HepG2 (cell line): ENCODE results near the gene SPHK1. TPM values are rescaled to one million over a fixed set of nuclear protein-coding genes. Genes with fewer than 3 reads are reported as not detected.
"Not testable (repeated sequence)": the region's sequence is repeated elsewhere in the genome, so short reads cannot be mapped to it uniquely, and the experiment has no call there.

ENCODE experiments used
- ATAC-seq: fragments of 200-7000 bp; cut with Tn5 transposase; 3 replicates; pipeline ENCODE4 v1.9.1; 2020; ENCODE audit warnings: mild to moderate bottlenecking, moderate library complexity
- BruUV-seq: library from RNA; stranded (reverse); fragments of 400-500 nt; replicated peaks from 2 replicates; lab custom pipeline; 2021; lab: Mats Ljungman, UMichigan
- CTCF ChIA-PET: fragments of 300-600 bp; formaldehyde crosslinking; extraction: SDS; loops from one replicate; lab custom pipeline; 2021; ENCODE audit warnings: low total read pairs, inconsistent platforms, low intra/inter-chr PET ratio; lab: Yijun Ruan, JAX
- POLR2A ChIA-PET: fragments of 350-600 bp; sonication (Branson Sonifier 250); formaldehyde crosslinking; loops from one replicate; lab custom pipeline; 2020; ENCODE audit warnings: antibody characterized with exemption, inconsistent platforms; lab: Yijun Ruan, JAX
- DNase-seq: peaks from one replicate; pipeline ENCODE4 v3.0.0-alpha.2; 2015; ENCODE audit warnings: low spot score
- FAIRE-seq: peaks from 3 replicates; lab custom pipeline; 2011; peaks lifted over from hg19 to GRCh38; lab: Jason Lieb, UNC
- H2AFZ ChIP-seq: one replicate; pipeline ENCODE4 v1.6.1; 2011; ENCODE audit warnings: low read length, inconsistent platforms
- H3K27ac ChIP-seq: fragments of 300-600 bp; 3 replicates; pipeline ENCODE4 v1.8.0; 2011; ENCODE audit warnings: mixed run types, mild to moderate bottlenecking, mixed read lengths, low read length, inconsistent platforms; ENCODE audit not compliant: insufficient read depth; ENCODE audit errors: extremely low read length
- H3K27me3 ChIP-seq, 2 experiments: fragments of 200-600 bp in 1 of 2; 2 replicates in 1 of 2; 3 replicates in 1 of 2; pipeline versions ENCODE4 v1.6.0 to v1.8.0; 2011; ENCODE audit warnings: low read length in 2 of 2, mild to moderate bottlenecking in 2 of 2, moderate library complexity in 2 of 2, inconsistent platforms in 1 of 2; ENCODE audit not compliant: insufficient read depth in 2 of 2, control insufficient read depth in 1 of 2
- H3K36me3 ChIP-seq, 2 experiments: fragments of 200-600 bp in 1 of 2; replicated peaks in 1 of 2; 2 replicates in 1 of 2; 3 replicates in 1 of 2; pipeline versions ENCODE4 v1.5.1 to v1.8.0; 2011; ENCODE audit warnings: low read length in 2 of 2, inconsistent platforms in 1 of 2; ENCODE audit not compliant: insufficient read depth in 2 of 2, control insufficient read depth in 1 of 2
- H3K4me1 ChIP-seq: 2 replicates; pipeline ENCODE4 v1.5.1; 2012; ENCODE audit warnings: low read length, inconsistent platforms; ENCODE audit not compliant: insufficient read depth
- H3K4me2 ChIP-seq: 2 replicates; pipeline ENCODE4 v1.6.0; 2011; ENCODE audit warnings: low read depth, low read length, inconsistent platforms
- H3K4me3 ChIP-seq, 3 experiments: fragments of 200-600 bp in 1 of 3; sonication (generic), shearing (Covaris generic) in 1 of 3; replicated peaks in 1 of 3; 2 replicates each; pipeline ENCODE4 v1.5.1; 2011 to 2016; ENCODE audit warnings: low read length in 3 of 3, inconsistent platforms in 2 of 3, low read depth in 2 of 3, mild to moderate bottlenecking in 2 of 3, control low read depth in 1 of 3, mixed read lengths in 1 of 3; ENCODE audit not compliant: insufficient read depth in 1 of 3
- H3K79me2 ChIP-seq: one replicate; pipeline ENCODE4 v1.6.1; 2011; ENCODE audit warnings: low read length, inconsistent platforms; ENCODE audit not compliant: insufficient read depth
- H3K9ac ChIP-seq: 2 replicates; pipeline ENCODE4 v1.6.0; 2011; ENCODE audit warnings: mild to moderate bottlenecking, low read depth, low read length, inconsistent platforms; ENCODE audit not compliant: insufficient read depth
- H3K9me3 ChIP-seq: 2 replicates; pipeline ENCODE4 v1.5.1; 2012; ENCODE audit warnings: mild to moderate bottlenecking, low read length
- H4K20me1 ChIP-seq: 2 replicates; pipeline ENCODE4 v1.6.0; 2011; ENCODE audit warnings: inconsistent platforms, mild to moderate bottlenecking, low read length, moderate library complexity; ENCODE audit not compliant: insufficient read depth
- ATF7 ChIP-seq, 2 experiments: fragments of 450-650 bp in 1 of 2; sonication (generic) in 1 of 2; formaldehyde crosslinking in 1 of 2; IDR thresholded peaks; 2 replicates each; pipeline versions ENCODE4 v1.4.0 to v1.6.1; 2016 to 2020; ENCODE audit warnings: antibody characterized with exemption in 1 of 2, mild to moderate bottlenecking in 1 of 2, missing genetic modification reagents in 1 of 2
- HOXA3 ChIP-seq: sonication (generic); formaldehyde crosslinking; IDR thresholded peaks from 2 replicates; pipeline ENCODE4 v1.5.0; 2020; ENCODE audit warnings: missing genetic modification reagents
- NR2C2 ChIP-seq: sonication (generic); formaldehyde crosslinking; IDR thresholded peaks from 2 replicates; pipeline ENCODE4 v1.4.0; 2020; ENCODE audit warnings: missing genetic modification reagents, mild to moderate bottlenecking, moderate library complexity, borderline replicate concordance
- REPIN1 ChIP-seq: sonication (generic); formaldehyde crosslinking; IDR thresholded peaks from 2 replicates; pipeline ENCODE4 v1.8.0; 2022; ENCODE audit warnings: missing genetic modification reagents, low read depth, mild to moderate bottlenecking, borderline replicate concordance
- TFAP4 ChIP-seq: sonication (generic); IDR thresholded peaks from 2 replicates; pipeline ENCODE4 v1.6.1; 2016; ENCODE audit warnings: low read depth, borderline replicate concordance
- ZNF253 ChIP-seq: sonication (generic); formaldehyde crosslinking; IDR thresholded peaks from 2 replicates; pipeline ENCODE4 v1.8.0; 2022; ENCODE audit warnings: mild to moderate bottlenecking, missing genetic modification reagents, borderline replicate concordance
- WGBS: methylation state at CpG from one replicate; pipeline ENCODE4 v1.1.6; 2017; ENCODE audit warnings: low lambda C conversion rate; 5-methylcytosine and 5-hydroxymethylcytosine counted together
- in situ Hi-C: cut with HindIII; loops from 2 replicates; pipeline ENCODE4 v1.10.0; 2017; ENCODE audit warnings: low pct_unique_long_range_greater_than_20kb; ENCODE audit not compliant: extremely low pct_ligation_motif_present
- intact Hi-C: fragments of 100-400 bp; cut with micrococcal nuclease; formaldehyde crosslinking; loops from one replicate; pipeline ENCODE4 v1.10.0; 2022; ENCODE audit not compliant: unreplicated experiment
- polyA plus RNA-seq, 8 experiments: library from polyadenylated mRNA; depleted of rRNA in 3 of 8; stranded (reverse) in 7 of 8; unstranded in 1 of 8; fragments of >200 nt; fragmentation: Illumina TruSeq in 4 of 8; extraction: Trizol in 4 of 8; gene quantifications; 2 replicates each; pipeline versions ENCODE4 v1.2.1 to v1.2.3, GENCODE V29; 2011 to 2016; ENCODE audit warnings: low read depth in 4 of 8, missing spikeins in 1 of 8, mixed read lengths in 1 of 8; ENCODE audit not compliant: insufficient read depth in 1 of 8
- total RNA-seq, 5 experiments: library from RNA; depleted of rRNA; stranded (reverse); fragments of >200 nt; fragmentation: Illumina TruSeq; extraction: Trizol; gene quantifications; 2 replicates each; pipeline ENCODE4 v1.2.3, GENCODE V29; 2016; ENCODE audit warnings: low read depth in 1 of 5
- TF ChIP-seq, protein P1 (sequence below): sonication (generic); formaldehyde crosslinking; IDR thresholded peaks from 2 replicates; pipeline ENCODE4 v1.5.1; 2020; ENCODE audit warnings: missing genetic modification reagents, mild to moderate bottlenecking, borderline replicate concordance

Gene SPHK1
- total and polyA plus RNA-seq, 2 of the 13 experiments (the other 11 are each of a cell fraction or from before 2014, with no cell fraction given): 129 to 160 TPM

DNA sequence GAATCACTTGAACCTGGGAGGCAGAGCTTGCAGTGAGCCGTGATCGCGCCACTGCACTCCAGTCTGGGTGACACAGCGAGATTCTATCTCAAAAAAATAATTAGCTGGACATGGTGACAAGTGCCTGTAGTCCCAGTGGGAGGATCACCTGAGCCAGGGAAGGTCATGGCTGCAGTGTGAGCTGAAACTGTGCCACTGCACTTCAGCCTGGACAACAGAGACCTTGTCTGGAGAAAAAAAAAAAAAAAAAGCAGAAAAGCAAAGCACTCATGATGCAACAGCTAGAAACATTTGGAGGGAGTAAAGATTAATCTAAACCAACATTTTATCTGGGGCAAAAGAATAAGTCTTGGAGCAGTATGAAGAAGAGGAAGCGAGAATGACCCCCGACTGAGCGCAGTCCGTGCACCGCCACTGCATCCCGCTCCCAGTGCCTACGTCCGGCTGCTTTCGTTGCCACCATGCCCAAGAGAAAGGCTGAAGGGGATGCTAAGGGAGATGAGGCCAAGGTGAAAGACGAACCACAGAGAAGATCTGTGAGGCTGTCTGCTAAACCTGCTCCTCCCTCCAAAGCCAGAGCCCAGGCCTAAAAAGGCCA lies 38.9 kb upstream of the SPHK1 start (continued):
- TF ChIP-seq ATF7 (IDR thresholded peaks at IDR 0.05): peak; percentile 60; the same call in 1 of the 2 replicates
- TF ChIP-seq ATF7 (CRISPR knock-in tag; IDR thresholded peaks at IDR 0.05): no peak
- peak; percentile 62; the same call in 1 of the 2 replicates for TF ChIP-seq TFAP4
- TF ChIP-seq, protein P1, sequence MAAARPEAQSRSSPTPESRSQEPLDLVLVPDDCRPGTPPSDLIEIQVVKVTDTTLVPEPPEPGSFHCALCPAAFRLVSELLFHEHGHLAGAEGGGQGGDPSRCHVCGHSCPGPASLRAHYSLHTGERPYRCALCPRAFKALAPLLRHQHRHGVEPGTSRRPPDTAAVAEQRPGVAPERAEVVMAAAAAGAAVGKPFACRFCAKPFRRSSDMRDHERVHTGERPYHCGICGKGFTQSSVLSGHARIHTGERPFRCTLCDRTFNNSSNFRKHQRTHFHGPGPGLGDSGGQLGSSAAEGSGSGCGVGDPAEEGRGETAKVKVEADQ: no peak
- TF ChIP-seq HOXA3 (CRISPR knock-in tag): peak; percentile 51
- no peak for TF ChIP-seq ZNF253 (CRISPR knock-in tag)
- TF ChIP-seq NR2C2 (CRISPR knock-in tag): peak; percentile 63
- TF ChIP-seq, all 625 proteins: peak for 72

- Histone ChIP-seq H3K4me1 (peaks cover 53% of the 10 kb centered on the region), H3K79me2 (peaks cover 58% of the 10 kb centered on the region), H3K36me3 (peaks cover 32 to 51% of the 10 kb centered on the region in 2 experiments)
- H3K9ac ChIP-seq, in situ Hi-C loops, H4K20me1 ChIP-seq, H3K9me3 ChIP-seq, intact Hi-C loops, CTCF ChIA-PET, H2AFZ ChIP-seq, FAIRE-seq, H3K4me3 ChIP-seq, H3K4me2 ChIP-seq, H3K27ac ChIP-seq, H3K27me3 ChIP-seq, DNase-seq, ATAC-seq, BruUV-seq: not testable (repeated sequence)
- 97% methylated on average over 11 of the region's 11 CpGs for WGBS
- POLR2A ChIA-PET: interaction anchor here (2.1 to 4.4 kb wide), 2 partner anchors 11 to 36 kb away, joined by 7 to 89 read pairs; partner anchors contain the start of gene SPHK1
- TF ChIP-seq REPIN1 (CRISPR knock-in tag): 0 out of 2 replicates have a peak, but pooled peaks have one; percentile 12
Measured at GRCh38 chr17:76346936-76347335, 37.5 kb upstream of the SPHK1 start.
